HL-60/S4 (cell line): ENCODE results near the gene RNASE2.
"Not testable (repeated sequence)": the region's sequence is repeated elsewhere in the genome, so short reads cannot be mapped to it uniquely, and the experiment has no call there.

ENCODE experiments used
- in situ Hi-C: fragments of 300-500 bp; cut with MboI; formaldehyde crosslinking; loops from 2 replicates; pipeline ENCODE4 v1.14.3; 2022; ENCODE audit warnings: low sequenced_read_pairs

The RNASE2 gene

DNA sequence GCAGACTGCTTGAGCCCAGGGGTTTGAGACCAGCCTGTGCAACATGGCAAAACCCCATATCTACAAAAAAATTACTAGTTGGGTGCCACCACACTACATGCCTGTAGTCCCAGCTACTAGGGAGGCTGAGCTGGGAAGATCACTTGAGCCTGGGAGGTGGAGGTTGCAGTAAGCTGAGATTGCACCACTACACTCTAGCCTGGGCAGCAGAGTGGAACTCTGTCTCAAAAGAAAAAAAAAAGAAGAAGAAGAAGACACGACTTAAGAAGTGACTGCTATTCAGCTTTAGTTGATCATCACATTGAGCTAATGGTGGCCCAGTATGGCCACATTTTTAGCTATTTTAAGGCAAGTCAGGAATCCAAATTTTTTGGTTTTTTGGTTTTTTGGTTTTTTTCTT lies 25.6 kb downstream of the RNASE2 start:
- in situ Hi-C loops: no loop called here

DNA sequence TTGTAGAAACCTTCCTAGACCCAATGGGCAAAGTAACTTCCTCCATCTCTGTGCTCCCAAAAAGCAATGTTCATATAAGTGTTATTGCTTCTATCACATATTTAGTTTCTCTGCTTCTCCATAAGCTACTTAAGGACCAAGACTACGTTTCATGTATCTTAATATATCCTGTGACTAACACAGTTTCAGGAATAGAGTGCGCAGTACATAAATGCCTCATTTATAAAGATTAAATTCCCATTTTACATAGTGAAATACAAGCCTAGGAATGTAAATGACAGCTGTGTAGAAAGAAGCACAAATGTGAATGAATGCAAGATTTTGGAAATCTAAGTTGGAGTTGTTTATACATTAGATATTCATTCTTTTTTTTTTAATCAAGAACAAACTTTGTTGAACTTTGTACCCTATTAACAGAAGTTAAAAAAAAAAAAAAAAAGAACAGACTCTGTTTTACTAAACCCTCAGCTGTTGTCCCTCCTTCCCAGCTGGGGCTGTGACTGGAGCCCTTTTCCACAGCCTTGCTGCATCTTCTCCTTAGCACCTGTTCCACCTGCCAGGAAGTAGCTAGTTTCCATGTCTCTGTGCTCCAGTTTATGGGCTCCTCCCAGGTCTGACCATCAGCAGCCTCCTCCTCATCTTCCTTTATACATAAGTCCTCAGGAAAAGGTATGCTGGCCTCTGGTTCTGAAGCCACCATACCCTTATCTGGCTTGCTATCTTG lies 27.5 kb downstream of the RNASE2 start:
- in situ Hi-C loops: no loop called here

DNA sequence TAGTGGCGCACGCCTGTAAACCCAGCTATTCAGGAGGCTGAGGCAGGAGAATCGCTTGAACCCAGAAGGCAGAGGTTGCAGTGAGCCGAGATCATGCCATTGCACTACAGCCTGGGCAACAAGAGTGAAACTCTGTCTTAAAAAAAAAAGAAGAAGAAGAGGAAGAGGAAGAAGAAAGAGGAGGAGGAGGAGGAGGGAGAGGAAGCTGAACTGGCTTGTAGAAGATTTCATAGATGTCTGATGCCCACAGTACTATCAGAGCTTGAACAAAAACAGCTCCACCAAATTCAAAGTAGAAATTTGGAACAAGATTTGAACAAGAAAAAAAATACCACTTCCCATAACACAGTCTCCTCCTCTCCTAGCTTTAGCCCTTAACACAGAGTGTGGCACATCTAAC lies 30.4 kb downstream of the RNASE2 start:
- in situ Hi-C loops: not testable (repeated sequence)

DNA sequence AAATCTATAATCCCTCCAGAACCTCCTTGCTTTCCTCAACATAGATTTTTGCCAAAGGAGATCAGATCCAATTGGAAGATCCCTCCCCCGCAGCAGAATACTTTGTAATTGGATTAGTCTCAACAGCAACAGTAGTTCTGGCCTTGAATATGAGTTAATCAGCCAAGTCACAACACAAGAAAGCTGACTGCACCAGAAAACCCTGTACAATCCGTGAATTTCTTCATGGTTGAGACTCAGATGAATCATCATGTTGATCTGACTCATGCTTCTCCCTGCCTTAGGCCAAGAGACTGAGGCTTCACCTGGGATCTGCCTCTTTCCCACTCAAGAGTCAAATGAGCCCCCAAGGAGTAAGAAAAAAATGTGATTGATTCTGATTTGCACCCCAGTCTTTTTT lies 31.5 kb downstream of the RNASE2 start:
- in situ Hi-C loops: no loop called here

DNA sequence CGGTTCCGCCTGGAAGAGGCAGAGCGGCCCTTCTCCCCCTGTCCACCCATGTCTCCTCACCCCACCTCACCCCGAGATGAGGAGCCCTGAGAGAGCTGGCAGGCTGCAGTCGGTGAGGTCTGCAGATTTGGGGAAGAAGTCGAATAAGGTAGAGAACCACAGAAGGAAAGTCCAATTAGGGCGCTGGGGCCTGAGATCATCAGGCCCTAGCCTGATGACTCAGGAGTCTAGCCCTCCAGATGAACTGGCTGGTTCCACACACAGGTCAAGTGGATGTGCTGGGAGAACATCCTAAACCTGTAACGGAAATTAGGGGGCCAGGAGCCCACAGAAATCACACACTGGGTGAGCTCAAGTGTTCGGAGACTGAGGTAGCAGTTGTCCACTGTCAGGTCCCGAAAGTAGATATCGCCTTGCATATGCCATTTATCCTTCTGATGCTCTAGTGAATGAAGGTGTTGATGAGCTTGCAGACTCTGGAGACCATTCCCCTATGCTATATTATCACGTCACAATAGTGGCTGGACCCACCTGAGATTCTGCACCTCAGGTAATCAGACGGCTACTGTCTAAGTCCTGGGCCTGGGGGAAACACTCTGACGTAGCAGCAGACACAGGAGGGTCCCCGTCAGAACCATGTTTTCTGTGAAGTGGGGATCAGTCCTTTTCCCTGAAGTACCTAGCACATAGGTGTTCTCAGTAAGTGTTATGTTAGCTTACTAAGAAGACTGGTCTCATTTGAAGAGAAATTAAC lies 33.6 kb downstream of the RNASE2 start:
- in situ Hi-C loops: no loop called here

DNA sequence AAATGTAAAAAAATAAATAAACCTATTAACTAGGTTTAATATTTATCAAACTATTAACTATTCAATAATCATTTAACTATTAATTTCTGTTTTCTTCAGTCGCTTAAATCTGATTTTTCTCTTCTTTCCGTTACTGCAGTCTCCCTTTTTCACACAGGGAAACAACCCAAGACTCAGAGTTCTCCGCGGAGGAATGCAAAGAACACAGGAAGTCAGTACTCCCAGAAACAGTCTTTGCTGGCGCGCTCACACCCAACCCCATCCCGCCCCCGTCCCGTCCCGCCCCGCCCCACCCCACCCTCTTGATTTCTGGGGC lies 34.1 kb downstream of the RNASE2 start:
- in situ Hi-C loops: no loop called here

DNA sequence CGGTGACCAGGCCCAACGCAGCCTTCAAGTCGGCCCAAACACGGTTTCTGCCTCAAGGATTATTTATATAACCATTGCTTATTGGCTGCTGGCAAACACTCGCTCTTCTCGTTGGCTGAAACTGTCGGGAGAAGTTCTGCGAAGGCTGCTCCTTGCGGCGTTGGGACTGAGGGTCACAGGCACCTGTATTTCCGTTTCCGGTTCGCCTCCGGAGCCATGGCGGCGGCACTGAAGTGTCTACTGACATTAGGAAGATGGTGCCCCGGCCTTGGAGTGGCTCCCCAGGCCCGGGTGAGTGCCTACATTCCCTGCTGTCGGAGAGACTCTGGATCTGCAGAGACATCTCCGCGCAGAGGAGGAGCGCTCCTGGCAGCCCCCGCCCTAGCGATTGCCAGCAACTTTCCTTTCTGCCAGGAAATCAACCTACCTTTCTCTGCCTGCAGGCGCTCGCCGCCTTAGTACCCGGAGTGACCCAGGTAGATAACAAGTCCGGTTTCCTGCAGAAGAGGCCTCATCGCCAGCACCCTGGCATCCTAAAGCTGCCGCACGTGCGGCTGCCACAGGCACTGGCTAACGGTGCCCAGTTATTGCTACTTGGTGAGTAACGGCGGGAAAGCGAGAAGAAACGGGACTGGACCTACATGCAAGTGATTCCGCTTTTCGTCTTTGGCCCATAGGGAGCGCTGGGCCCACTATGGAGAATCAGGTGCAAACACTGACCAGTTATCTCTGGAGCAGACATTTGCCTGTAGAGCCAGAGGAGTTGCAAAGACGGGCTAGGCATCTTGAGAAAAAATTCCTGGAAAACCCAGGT lies 34.7 kb downstream of the RNASE2 start, which contains the start of gene METTL17:
METTL17 (plus strand) TSS at position 194 of the 814 bp plus-strand sequence; CDS start at position 217, 23 bp downstream.
- in situ Hi-C loops: no loop called here

DNA sequence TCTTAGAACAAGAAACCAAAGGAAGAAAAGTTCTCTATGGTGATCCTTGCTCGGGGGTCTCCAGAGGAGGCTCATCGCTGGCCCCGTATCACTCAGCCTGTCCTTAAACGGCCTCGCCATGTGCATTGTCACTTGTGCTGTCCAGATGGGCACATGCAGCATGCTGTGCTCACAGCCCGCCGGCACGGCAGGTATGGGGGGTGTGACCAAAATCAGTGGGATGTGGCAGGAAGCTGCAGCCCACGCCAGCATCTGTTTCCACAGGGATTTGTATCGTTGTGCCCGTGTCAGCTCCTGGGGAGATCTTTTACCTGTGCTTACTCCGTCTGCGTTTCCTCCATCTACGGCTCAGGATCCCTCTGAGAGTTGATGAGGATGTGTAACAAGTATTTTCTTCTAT lies 41.2 kb downstream of the RNASE2 start:
- in situ Hi-C loops: no loop called here

DNA sequence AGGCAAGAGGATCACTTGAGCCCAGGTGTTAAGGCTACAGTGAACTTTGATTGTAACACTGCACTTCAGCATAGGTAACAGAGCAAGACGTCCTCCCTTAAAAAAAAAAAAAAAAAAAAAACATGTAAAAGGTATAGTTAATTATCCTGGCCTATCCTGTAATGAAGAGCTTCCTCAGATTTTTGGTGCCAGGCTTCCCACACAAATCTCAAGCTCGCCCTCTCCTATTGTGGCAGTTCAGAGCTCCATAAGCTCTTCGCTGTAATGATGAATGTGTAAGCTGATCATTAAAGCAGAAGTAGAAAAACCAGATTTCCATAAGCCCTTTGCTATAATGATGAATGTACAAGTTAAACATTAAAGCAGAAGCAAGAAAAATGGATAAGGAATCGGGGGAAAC lies 41.8 kb downstream of the RNASE2 start:
- in situ Hi-C loops: no loop called here

DNA sequence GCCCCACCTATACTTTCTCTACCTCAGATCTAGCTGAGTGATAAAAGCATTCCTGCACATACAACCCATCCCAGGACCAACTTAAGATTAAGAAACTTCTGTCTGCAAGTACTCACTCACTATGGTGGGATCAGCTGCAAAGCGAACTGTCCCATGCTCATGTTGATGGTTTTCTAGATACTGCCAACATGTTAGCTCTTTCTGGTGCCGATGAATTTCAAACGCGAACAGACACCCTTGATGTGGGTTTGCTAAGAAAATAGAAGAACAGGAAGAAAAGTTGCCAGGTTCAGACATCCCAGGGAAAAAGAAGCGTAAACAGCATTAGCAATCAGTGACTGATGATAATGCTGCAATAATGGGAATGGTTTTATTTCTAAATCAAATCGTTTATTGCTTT lies 42.3 kb downstream of the RNASE2 start:
- in situ Hi-C loops: no loop called here

DNA sequence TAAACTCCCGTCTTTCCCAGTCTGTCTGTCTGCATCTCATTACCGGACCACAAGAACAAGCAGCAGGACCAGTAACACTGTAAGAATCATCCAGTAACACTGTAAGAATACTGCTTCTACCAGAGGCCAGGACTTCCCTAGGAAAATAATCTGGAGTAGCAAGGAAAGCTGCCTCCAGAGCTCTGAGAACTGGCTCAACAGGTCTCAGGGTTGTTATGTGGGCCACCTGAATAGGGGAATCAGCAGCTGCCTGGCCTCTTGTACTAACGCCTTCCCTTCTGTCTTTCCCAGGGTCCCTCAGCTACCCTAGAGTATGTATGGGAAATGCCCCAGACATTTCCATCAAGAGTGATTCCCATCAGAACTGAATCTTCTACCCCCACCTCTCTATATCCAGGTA lies 42.9 kb downstream of the RNASE2 start:
- in situ Hi-C loops: no loop called here

DNA sequence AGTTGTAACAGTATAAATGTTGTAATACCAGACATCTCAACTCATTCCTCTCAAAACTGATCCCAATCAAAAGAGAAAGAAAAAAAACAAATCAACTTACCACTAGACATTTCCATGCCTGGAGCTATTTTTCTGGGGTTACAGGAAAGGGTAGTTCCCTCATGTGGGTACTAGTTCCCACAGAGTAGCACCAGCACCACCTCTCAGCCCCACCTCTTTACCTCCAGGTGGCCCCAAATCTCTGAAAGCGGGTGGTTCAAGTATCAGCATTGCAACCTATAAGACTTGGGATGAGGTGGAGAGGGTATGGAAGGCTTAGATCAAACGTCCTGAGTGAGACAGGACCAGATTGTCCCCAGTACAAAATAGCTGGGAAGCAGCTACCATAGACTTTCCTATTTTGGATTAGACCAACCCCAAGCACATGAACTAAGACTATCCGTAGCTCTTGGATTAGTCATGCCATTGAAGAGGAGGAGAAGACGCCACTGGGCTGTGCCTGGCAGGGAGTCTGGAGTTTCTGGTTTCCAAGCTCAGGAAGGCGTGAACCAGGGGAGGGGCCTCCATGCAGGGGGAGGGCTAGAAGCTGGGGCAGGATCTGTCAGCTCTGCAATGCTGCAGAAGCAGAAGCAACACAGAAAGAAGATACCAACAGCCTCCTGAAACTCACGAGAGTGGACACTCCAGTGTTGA lies 43.5 kb downstream of the RNASE2 start, which contains the start of gene SLC39A2:
SLC39A2 (plus strand) TSS at position 620 of the 693 bp plus-strand sequence. CDS start 154 bp downstream, outside the sequence.
- in situ Hi-C loops: no loop called here

DNA sequence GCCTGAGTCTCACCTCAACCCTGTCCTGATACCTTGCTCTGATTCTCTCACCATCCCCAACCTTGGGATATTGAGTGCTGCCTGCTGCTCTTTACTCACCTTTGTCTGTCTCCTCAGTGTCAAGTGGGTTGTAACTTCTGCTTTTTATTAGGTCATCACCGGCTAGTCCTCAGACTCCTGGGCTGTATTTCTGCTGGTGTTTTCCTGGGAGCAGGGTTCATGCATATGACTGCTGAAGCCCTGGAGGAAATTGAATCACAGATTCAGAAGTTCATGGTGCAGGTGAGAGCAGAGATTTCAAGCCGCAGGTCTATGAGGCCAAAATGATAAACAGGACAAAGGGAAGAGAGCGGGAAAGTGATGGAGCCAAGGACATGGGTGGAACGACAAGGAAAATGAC lies 44.3 kb downstream of the RNASE2 start:
- in situ Hi-C loops: no loop called here

DNA sequence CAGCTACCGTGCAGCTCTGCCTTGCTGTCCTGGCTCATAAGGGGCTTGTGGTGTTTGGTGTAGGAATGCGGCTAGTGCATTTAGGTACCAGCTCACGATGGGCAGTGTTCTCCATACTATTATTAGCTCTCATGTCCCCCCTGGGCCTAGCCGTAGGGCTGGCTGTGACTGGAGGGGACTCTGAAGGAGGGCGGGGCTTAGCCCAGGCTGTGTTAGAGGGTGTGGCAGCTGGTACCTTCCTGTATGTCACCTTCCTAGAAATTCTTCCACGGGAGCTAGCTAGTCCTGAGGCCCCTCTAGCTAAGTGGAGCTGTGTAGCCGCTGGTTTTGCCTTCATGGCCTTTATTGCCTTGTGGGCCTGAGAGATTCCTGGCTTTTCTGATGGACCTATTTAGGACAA lies 45.9 kb downstream of the RNASE2 start:
- in situ Hi-C loops: no loop called here

DNA sequence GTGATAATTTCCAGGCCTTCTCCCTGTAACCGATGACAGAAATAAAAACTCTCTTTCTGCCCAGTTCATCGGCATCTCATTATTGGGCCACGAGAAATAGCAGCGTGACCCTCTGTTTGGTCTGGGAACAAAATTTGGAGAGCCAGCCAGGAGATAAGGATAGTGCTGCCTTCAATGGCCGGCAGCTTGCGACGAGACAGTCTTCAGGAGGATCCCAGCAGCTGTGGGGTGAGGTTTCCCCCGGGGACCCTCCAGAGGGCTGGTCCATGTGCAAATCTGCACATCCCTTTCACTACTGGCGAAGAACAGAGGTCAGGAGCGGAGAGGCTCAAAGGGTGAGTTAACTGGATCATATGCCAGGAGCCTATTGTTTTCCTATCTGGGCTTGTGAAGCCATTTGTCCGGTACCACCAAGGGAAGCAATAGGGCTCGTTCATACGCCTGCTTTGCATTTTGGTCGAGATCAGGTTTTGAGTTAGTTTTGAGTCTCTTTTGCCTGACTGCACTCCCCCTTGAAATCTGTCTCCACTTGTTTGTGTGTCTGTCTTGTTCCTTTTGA lies 48.6 kb downstream of the RNASE2 start:
- in situ Hi-C loops: no loop called here
